ENCODE measurements around the gene LONP1.
A peak's percentile ranks its signal among the peaks of the same experiment; 100 is the strongest.
"Not testable (repeated sequence)": the region's sequence is repeated elsewhere in the genome, so short reads cannot be mapped to it uniquely, and the experiment has no call there.

LONP1 gene

GRCh38 chr19:5691822-5692722 lies 27.9 kb downstream of the LONP1 start:
- DNase-seq, result no peak

DNA sequence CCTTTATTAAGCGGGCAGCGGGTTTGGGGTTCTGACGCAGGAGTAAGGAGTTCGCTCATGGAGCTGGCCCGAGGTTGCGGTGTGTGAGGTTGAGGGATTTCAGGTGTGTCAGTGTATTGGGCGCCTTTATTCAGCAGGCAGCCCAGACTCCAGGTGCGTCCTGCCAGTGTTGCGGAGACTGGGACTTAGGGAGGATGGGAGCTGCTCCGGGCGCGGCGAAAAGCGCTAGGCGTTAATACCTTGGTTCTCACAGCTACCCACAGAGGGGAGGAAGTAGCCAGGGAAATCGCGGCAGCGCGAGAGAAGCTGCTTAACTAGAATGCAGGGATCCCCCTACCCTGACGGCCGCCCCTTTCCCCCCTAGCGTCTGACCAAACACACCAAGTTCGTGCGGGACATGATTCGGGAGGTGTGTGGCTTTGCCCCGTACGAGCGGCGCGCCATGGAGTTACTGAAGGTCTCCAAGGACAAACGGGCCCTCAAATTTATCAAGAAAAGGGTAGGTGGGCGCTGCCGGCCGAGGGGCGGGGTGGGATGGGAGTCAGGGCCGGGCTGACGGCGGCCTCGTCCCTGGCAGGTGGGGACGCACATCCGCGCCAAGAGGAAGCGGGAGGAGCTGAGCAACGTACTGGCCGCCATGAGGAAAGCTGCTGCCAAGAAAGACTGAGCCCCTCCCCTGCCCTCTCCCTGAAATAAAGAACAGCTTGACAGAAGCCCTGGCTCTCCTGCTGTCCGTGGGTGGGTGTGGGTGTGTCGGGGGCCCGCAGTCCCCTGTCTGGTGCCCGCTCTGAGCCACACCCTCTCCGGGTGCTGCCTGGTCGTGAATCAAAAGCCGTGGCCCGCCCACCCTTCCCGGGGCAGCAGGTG lies 28.8 kb downstream of the LONP1 start:
- DNase-seq, result peak; percentile 53

GRCh38 chr19:5690125-5690954 lies 29.6 kb downstream of the LONP1 start, which contains the start of gene RPL36:
Gene RPL36, plus strand, starts transcription at chr19:5690295. Its CDS starts 213 bp downstream, at chr19:5690508.
- DNase-seq, result peak; percentile 96

- DNase-seq, result not testable (repeated sequence)
Measured at GRCh38 chr19:5688262-5688881, 31.6 kb downstream of the LONP1 start.

DNA sequence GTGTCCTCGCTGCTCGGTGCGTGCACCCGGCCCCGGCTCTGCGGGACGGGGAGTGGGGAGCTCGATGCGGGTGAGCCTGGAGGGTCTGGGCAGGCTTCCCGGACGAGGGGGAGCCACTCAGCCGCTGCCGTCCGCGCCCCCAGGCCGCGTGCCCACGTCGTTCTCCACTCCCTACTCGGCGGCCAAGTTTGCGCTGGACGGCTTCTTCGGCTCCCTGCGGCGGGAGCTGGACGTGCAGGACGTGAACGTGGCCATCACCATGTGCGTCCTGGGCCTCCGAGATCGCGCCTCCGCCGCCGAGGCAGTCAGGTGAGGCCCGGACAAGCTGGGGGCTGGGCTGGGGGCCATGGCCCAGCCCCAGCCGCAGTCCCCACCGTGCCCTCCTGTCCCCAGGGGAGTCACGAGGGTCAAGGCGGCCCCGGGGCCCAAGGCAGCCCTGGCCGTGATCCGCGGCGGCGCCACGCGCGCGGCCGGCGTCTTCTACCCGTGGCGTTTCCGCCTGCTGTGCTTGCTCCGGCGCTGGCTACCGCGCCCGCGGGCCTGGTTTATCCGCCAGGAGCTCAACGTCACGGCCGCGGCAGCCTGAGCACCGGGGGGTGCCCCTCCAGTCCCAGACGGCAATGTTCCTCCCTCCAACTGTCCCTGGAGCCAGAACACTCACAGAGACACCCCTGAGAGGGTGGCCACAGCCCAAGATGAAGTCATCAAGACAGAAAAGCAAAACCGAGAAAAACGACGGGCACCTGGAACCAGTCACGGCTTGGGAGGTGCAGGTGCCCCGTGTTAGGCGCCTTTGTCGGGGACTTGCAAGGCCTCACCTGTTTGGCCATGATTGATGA lies 32.4 kb downstream of the LONP1 start:
- no peak for DNase-seq

- no peak for DNase-seq
Measured at GRCh38 chr19:5686647-5687359, 33.1 kb downstream of the LONP1 start.

GRCh38 chr19:5686326-5686646 lies 33.7 kb downstream of the LONP1 start:
- DNase-seq, result no peak

- DNase-seq, result no peak
Measured at GRCh38 chr19:5684694-5685430, 35.1 kb downstream of the LONP1 start.

DNA sequence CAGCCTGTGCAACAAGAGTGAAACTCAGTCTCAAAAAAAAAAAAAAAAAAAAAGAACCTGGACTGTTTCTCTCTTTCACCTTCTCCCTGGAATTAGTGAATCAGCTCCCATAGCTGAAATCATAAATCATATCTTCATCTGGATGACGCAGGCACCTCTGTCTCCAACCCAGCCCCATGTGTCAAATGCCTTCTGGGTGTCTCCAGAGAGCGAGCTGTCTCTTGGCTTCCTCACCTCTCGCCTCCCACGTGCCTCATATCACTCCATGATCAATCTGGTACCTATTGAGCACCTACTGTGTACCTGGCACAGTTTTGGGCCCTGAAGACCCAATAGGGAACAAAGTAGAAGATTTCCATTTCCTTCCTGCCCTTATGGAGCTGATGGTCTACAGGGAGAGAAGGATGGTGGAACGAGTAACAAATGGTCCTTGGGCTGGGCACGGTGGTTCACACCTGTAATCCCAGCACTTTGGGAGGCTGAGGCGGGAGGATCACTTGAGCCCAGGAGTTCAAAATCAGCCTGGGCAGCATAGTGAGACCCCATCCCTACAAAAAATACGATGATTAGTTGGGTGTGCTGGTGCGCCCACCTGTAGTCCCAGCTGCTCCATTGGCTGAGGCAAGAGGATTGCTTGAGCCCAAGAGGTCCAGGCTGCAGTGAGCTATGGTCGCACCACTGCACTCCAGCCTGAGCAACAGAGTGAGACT lies 36.6 kb downstream of the LONP1 start:
- no peak for DNase-seq

DNA sequence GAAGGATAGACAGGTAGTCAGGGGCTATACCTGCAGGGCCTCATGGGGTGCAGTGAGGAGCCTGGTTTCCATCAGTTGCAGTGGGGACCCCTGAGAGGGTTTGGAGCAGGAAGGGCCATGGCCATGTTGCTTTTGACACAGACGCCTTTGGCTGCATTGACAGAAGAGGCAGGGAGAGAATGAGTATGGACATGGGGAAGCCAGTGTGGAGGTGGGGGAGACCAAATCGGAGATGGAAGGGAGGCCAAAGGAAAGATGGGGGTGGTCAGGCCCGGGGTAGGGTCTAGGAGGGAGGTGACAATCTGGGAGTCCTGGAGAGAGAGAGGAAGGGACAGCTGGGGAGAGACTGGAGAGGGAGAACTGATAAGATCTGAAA lies 37.9 kb downstream of the LONP1 start:
- no peak for DNase-seq

DNA sequence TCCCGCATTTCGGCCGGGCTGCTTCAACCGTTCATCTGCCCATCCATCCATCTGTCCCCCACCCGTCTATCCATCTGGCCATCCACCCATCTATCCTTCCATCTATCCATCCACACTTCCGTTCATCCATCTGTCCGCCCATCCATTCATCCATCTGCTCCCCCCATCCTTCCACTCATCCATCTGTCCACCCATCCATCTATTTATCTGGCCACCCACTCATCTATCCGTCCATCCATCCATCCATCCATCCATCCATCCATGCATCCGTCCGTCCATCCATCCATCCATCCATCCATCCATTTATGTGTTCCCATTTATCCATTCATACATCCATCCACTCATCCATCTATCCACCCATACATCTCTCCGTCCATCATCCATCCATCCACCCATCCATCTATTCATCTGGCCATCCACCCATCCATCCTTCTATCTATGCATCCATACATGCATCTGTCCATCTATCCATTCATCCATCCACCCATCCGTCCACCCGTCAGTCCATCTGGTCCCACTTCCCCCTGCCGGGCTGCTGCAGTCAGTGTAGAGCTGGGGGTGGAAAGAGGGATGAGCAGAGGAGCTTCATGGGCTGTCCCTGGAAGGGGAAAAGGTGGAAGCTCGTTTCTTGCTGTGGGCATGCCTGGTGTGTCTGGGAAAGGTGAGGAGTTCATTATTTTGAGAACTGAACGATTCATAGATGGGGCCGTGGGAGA lies 38.4 kb downstream of the LONP1 start:
- peak; percentile 53 for DNase-seq

DNA sequence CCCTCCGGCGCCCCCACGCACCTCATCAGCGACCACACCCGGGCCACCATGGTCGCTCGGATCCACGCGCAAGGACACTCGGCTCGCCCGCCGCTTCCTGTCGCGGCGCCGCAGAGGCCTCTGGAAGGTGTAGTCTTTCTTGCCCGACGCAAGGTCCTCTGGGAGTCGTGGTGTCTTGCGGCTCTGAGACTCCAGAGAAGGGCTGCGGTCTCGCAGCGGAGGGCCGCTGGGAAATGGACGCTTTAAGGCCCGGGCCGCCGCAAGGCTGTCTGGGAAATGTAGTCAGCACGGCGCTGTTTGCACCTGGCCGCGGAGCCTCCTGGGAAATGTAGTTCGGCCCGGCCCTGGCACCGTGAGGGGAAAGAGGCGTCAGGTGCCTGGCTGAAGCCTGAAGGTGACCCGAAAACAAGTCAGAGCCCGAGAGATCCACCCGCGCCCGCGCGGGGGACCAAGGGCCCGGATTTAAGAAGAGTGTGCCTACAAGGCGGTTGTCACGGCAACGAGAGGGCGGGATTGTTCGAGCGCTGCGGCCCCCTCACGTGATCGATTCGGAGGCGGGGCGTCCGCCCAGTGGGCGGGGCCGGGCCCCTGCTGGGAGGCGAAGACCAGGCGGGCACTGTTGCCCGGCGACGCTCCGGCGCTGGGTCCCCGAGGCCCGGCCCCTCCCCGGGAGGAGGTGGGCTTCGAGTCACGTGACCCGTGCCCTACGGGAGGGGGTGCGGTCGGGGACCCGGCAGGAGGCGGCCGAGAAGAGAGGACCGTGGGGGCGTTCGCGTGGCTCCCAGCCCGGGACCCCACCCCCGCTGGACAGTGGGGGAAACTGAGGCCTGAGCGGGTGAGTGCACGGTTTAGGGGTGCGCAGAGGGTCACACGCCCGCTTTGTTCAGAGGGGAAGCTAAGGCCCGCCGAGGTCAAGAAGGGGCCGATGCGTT lies 39.2 kb downstream of the LONP1 start, which contains the start of the genes HSD11B1L and MICOS13:
TSS of gene HSD11B1L (plus strand) at position 591 of the 932 bp plus-strand sequence. CDS start 3,806 bp downstream, outside the sequence.
TSS of gene MICOS13 (minus strand) at position 80 of the 932 bp plus-strand sequence. CDS start at position 50, 30 bp downstream.
- DNase-seq, result peak; percentile 99

DNA sequence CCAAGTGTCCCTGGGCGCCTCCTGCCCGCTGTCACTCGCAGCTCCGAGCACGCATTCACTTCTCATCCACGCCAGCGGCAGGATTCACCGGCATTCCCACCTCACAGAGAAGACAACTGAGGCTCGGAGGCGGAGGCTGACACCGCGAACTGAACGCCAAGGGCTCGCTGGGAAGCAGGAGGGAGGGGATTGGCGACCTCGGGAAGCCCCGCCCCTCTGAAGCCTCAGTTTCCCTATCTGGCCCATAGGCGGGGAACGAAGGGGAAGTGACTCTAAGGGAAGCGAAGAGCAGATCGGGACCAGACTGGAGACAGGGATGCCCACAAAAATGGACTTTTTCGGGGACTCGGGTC lies 39.9 kb downstream of the LONP1 start:
- peak; percentile 60 for DNase-seq

DNA sequence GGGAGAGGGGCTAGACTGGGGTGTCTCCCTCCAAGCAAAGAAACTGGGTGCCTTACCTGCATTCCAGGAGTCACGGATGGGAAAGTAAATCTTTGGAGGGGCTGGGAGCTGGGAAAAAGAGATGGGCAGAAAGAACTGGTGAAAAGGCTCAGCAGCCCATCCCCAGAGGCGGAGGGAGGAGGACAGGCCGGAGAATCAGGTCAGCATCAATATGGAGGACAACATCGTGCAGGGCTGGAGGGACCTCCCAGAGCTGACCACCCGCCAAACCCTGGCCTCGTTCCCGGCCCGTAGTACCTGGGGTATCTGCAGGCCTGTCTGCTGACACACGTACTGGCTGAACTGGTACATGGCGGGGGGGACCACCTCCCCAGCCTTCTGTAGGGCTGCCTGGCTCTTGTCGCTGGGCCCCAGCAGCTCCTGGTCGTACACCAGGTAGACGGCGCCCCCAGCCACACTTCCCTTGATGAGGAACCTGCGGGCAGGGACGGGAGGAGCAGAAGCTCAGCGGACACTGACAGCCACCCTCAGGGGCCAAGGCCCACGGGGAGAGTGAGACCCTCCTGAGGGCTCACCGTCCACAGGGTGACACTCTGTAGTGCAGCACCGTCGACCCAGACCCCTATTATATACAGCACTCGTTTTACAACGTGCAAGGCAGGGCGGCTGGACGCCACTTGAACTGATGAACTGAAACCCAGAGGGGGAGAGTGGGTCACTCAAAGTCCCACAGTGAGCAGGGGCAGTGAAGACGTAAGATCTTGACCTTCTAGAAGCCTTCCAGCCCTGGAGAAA lies 40.5 kb downstream of the LONP1 start:
- DNase-seq, result no peak

GRCh38 chr19:5678071-5678718 lies 41.8 kb downstream of the LONP1 start:
- no peak for DNase-seq

GRCh38 chr19:5677580-5677979 lies 42.4 kb downstream of the LONP1 start:
- DNase-seq, result no peak

Measured in NCI-H82 (cell line).